22Rv1 (cell line): Measurements from ENCODE around the gene KLRC2.
"Not testable (repeated sequence)": the region's sequence is repeated elsewhere in the genome, so short reads cannot be mapped to it uniquely, and the experiment has no call there.

Experiments used
- H3K27ac ChIP-seq: fragments of 450-650 bp; 2 replicates; pipeline ENCODE4 v1.5.1; 2017
- ZFX ChIP-seq: fragments of 450-650 bp; IDR thresholded peaks from 2 replicates; pipeline ENCODE4 v1.6.1; 2017; ENCODE audit warnings: antibody characterized with exemption, borderline replicate concordance
- TF ChIP-seq, protein P1 (sequence below): fragments of 450-650 bp; IDR thresholded peaks from 2 replicates; pipeline ENCODE4 v1.5.1; 2017; ENCODE audit warnings: mild to moderate bottlenecking

Gene KLRC2

DNA sequence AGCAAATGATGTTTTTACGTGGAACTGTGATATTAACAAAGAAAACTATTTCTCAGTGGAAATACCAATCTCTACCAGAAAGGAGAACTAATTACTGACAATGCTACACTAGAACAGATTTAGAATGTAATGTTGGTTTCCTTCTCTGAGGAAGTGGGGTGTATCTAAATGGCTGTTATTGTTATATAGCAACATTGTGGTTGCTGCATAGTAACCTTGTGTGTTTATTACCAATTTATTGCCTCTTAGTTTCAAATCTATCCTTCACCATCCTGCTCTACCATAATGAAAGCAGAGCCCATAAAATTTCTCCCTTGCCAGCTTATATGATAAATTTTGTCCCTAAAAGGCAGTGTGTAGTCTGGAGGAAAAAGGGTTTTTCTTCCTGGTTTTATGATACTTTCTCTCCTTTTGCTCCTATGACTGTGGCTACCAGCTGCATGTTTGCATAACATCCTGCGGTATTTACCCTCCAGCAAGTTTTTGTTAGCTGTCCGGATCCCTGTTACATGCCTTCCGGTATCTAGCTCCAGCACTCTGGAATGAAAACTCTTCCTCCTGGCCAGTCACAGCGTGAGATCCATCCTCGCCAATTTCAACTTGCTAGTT lies 40.3 kb downstream of the KLRC2 start:
- H3K27ac ChIP-seq, result peak overlapping the region; percentile 84
- TF ChIP-seq, protein P1, sequence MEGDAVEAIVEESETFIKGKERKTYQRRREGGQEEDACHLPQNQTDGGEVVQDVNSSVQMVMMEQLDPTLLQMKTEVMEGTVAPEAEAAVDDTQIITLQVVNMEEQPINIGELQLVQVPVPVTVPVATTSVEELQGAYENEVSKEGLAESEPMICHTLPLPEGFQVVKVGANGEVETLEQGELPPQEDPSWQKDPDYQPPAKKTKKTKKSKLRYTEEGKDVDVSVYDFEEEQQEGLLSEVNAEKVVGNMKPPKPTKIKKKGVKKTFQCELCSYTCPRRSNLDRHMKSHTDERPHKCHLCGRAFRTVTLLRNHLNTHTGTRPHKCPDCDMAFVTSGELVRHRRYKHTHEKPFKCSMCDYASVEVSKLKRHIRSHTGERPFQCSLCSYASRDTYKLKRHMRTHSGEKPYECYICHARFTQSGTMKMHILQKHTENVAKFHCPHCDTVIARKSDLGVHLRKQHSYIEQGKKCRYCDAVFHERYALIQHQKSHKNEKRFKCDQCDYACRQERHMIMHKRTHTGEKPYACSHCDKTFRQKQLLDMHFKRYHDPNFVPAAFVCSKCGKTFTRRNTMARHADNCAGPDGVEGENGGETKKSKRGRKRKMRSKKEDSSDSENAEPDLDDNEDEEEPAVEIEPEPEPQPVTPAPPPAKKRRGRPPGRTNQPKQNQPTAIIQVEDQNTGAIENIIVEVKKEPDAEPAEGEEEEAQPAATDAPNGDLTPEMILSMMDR, result no peak
- no peak for TF ChIP-seq ZFX

DNA sequence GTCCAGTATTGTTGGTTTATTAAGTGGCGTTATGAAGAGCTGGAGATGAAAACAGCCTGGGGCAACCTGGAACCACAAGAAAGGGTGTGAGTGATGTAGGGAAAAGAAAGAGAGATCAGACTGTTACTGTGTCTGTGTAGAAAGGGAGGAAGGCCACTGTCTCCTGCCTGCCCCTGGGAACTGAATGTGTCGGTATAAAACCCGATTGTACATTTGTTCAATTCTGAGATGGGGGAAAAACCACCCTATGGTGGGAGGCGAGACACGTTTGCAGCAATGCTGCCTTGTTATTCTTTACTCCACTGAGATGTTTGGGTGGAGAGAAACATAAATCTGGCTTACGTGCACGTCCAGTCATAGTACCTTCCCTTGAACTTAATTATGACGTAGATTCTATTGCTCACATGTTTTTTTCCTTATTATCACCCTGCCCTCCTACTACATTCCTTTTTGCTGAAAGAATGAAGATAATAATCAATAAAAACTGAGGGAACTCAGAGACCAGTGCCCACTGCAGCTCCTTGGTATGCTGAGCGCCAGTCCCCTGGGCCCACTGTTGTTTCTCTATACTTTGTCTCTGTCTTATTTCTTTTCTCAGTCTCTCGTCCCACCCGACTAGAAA lies 41.2 kb downstream of the KLRC2 start:
- peak overlapping the region; percentile 84 for H3K27ac ChIP-seq

DNA sequence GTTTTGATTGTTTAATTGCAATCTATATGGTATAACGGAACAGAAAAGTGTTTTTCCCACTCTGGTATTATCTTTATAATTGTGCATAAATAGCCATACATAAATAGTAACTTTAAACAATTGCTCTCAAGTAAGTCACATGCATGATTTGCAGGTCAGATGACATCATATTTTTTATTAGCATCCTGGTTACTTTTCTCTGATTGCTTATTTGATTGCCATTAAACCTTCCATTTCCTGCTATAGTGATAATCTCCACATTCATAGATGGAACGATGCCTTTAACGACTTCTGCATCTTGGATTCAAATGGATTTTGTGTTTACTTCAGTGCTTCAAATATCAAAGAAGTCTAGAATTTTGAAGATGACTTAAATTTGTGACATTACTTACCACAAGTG lies 42.5 kb downstream of the KLRC2 start:
- TF ChIP-seq ZFX, result no peak
- TF ChIP-seq, protein P1, result no peak
- H3K27ac ChIP-seq, result peak overlapping the region; percentile 84

DNA sequence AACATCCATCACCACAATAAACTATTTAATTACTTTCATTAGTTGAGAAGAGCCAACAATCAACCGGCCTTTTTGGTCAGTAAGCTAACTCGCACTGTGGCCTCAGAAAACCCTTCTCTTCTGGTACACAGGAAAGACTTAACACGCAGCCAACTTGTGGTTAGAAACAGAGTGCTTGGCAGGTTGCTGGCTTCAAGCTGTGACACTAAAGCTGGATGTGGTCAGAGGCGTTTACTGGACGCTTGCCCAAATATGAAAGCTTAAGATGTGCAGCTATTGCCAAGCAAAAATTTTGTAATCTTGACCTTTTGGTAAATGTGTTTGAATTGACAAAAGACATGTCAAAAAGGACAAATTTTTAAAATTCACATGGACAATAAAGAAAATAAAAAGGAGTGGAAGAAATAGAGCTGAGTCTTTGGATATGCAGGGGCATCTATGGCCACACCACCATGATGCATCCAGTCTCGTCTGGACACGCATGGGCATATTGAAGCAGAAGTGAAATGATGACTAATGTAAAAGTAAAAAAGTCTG lies 43.3 kb downstream of the KLRC2 start:
- TF ChIP-seq, protein P1, result no peak
- no peak for TF ChIP-seq ZFX
- peak overlapping the region; percentile 84 for H3K27ac ChIP-seq

DNA sequence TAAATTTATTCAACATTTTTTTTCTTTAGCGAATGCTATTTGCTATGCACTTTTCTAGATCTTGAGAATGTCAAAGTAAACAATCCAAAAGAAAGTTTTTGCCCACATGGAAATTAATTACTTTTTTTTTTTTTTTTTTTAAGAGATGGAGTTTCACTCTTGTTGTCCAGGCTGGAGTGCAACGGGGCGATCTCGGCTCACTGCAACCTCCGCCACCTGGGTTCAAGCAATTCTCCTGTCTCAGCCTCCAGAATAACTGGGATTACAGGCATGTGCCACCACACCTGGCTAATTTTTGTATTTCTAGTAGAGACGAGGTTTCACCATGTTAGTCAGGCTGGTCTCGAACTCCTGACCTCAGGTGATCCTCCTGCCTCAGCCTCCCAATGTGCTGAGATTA lies 44.8 kb downstream of the KLRC2 start:
- H3K27ac ChIP-seq, result not testable (repeated sequence)

DNA sequence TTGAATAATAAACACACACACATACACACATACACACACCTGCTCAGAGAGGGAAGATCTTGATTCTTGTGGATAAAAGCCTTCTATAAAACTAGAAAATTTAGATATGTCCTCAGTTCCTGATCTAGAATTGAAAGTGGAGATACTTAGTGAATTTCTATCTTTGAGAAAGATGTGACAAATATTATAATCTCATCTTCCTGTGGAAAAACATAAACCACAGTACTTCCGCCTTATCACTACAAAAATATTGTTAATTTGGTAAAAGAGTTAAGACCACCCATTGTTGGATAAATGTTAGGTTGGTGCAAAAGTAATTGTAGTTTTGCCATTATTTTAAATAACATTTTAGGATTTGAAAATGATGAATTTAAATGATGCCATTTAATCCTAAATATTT lies 45.9 kb downstream of the KLRC2 start, which contains the start of gene KLRK1:
Gene KLRK1, minus strand, starts transcription at position 138 of the 400 bp plus-strand sequence. CDS start 1,231 bp downstream, outside the sequence.
- no peak within 1 kb of the TSS for H3K27ac ChIP-seq
- TF ChIP-seq ZFX, result no peak
- TF ChIP-seq, protein P1, result no peak

DNA sequence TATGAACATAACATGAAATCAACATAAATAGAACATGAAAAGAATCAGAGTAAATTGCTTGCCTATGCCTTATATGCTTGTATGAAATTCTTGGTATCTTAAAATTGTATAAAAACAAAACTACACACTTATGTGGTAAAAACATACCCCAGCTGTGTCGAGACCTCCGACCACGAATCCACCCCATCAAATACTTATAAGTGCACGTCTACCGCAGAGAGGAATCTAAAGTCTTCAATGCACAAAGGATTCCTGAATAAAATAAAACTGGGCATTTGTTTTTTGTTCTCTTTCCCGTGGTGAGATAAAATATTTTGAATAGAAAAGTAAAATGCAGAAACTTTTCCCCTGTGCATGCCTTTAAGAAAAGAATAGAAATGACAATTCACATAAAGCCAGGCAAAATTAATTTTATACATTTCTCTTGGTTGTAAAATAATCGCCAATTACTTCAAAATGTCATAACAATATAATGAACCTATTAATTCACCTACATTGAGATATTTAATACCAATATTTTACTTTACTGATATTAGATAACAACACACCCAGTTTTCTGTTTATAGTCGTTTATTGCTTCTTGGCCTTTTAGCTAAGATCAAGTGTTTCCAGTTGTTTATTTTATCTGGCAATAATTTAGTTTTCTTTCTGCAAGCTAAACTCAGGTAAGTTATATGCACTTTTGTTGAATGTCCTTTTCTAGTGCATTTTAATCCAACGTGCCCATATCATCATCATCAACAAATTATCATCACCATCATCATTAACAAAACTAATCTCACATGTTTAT lies 47.0 kb downstream of the KLRC2 start:
- H3K27ac ChIP-seq, result no peak overlapping the region
- TF ChIP-seq ZFX, result no peak
- TF ChIP-seq, protein P1, result no peak

DNA sequence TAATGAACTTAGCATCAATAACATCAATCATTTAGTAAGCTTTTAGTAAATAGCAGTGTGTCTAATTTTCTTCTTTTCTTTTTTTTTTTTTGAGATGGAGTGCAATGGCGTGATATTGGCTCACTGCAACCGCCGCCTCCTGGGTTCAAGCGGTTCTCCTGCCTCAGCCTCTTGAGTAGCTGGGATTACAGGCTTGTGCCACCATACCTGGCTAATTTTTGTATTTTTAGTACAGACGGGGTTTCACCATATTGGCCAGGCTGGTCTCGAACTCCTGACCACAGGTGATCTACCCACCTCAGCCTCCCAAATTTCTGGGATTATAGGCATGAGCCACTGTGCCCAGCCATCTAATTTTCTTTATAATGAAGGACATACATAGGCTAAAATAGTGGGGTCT lies 48.3 kb downstream of the KLRC2 start:
- not testable (repeated sequence) for H3K27ac ChIP-seq
